ENCODE measurements around the gene UBE2D3.
"Not testable (repeated sequence)": the region's sequence is repeated elsewhere in the genome, so short reads cannot be mapped to it uniquely, and the experiment has no call there.

UBE2D3 gene

DNA sequence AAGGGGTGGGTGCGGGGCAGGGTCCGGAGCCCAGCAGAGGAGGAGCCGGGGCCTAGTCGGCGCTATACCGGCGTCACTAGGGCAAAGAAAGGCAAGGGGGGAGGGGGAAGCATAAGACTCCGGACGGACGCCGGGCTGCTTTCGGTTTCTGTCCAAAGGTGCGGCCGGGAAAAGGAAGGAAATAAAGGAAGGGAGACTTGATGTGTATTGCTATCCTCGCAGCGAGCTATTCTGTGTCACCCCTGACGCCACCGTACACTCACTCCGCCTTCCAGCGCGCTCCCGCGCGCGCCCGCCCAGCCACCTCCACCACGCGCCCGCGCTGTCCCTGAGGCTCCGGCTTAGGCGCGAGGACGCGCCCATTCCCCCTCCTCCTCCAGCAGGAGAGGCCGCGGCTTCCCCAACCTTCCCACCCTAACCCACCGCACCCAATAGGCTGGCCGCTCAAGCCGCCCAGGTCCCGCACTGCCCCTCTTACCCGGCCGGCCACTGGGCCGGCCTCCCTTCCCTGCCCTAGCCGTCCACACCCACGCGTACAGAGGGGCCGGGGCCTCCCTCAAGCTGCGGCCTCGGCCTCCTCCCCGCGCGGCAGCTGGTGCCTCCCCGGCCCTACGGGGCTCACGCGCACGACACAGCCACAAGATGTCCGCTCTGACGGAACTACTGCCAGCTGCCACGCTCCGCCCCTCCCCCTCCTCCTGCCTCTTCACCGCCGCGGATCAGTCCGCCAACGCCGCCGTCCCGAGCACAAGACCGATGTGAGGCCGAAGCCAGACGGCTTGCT is at the start of gene UBE2D3:
Gene UBE2D3 (minus strand): TSS at position 662 of the 784 bp plus-strand sequence. CDS start 1,043 bp downstream, outside the sequence.
- peak in 55 of 56 donors; percentile 73 to 99 (median 95) for DNase-seq

DNA sequence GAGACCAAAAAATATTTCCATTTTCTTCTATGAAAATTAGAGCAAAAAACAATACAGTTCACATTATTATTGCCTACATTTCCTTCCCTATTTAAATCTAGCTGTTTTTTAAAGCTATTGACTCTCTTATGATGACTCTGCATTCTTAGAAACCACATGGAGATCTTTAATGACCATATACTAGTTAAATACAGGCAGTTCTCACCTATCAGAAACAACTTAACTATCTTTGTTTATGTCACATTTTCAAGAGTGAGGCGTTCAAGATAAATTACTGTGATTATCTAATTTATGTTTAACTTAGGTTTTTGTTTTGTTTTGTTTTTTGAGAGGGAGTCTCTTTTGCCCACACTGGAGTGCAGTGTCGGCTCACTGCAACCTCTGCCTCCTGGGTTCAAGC is 44.4 kb upstream of the UBE2D3 start:
- no peak for DNase-seq

DNA sequence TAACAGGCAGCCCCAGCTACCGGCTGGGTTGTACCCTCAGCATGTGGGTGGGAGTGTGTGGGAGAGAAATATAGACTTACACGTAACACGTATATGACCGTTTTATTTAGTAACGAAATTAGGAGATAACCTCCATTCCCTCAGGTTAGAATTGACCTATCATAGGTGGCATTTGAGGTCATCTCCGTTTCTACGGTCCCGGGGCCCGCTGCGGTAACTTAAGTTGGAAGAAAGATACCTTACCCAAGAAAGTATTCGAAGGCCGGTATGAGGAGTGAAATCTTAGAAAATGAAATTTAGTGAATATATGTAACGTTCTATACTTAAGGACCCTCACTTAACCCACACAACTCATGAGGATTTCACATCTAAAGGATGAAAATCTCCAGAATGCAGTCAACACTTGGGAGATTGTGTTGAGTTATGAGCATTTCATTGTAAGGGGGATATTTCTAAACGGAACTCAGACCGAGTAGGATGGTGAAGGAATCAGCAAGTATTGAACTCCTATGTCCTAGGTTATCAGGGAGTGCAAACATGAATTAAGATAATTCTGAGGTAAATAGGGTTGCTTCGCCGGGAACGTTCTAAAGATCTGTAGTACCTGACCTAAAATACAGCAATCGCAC is 42.3 kb upstream of the UBE2D3 start:
- peak in 3 of 56 donors; percentile 14 to 42 (median 35) for DNase-seq

DNA sequence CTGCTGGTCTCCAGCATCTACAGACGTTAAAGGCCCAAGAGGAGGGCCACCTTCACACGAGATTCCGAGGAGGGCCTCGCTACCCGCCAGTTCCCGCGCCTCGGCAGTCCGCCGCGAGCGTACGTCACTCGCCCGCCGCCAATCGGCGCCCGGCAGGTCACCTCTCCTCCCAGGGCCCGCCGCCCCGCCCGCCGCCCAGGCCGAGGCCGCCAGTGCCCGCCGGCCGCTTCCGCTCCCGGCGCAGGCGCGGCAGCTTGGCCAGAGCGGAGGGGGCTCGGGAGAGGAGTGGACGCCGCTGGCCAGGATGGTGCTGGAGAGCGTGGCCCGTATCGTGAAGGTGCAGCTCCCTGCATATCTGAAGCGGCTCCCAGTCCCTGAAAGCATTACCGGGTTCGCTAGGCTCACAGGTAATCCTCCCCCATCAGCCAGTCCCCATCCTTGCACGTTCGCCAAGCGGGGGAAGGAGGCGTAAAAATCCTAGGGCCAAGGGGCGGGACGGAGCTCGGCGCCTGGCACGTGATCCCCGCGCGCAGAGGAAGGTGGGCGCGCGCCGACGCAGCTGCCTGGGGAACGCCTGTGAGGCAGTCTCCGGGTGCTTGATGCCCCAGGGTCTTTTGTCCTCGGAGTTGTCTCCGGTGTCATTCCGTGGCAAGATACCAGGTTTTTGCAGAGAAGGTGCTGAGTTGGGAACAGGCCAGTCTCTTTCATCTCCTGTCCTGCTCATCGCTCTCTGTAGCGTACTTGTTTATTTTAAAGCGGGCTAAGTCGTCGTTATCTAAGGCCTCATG is 41.6 kb upstream of the UBE2D3 start, which contains the start of gene CISD2:
Gene CISD2 (plus strand): TSS at position 212 of the 788 bp plus-strand sequence. CDS start 93 bp downstream, at position 305.
- DNase-seq: peak; percentile 71 to 98 (median 94)

DNA sequence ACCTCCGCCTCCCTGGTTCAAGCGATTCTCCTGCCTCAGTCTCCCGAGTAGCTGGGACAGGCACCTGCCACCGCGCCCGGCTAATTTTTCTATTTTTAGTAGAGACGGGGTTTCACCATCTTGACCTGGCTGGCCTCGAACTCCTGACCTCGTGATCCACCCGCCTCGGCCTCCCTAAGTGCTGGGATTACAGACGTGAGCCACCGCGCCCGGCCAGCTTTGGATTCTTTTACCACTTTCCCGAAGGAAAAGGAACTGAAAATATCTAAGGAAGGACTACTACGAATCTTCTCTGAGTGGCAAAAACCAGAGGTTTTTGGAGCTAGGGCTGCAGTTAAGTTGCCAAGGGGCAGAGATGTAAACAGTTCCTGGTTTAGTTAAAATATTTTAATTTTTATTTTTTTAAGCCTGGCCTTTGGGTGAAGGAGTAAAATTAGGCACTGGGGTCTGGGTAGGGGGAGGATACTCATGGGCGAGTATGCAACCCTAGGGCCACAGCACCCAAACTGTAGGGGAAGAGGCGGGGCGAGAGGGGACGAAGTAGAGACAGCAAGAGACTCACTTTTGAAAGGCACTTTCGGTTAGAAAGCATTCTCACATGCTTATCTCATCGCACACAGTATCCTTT is 40.9 kb upstream of the UBE2D3 start:
- peak in 5 of 56 donors; percentile 1 to 21 (median 9) for DNase-seq

DNA sequence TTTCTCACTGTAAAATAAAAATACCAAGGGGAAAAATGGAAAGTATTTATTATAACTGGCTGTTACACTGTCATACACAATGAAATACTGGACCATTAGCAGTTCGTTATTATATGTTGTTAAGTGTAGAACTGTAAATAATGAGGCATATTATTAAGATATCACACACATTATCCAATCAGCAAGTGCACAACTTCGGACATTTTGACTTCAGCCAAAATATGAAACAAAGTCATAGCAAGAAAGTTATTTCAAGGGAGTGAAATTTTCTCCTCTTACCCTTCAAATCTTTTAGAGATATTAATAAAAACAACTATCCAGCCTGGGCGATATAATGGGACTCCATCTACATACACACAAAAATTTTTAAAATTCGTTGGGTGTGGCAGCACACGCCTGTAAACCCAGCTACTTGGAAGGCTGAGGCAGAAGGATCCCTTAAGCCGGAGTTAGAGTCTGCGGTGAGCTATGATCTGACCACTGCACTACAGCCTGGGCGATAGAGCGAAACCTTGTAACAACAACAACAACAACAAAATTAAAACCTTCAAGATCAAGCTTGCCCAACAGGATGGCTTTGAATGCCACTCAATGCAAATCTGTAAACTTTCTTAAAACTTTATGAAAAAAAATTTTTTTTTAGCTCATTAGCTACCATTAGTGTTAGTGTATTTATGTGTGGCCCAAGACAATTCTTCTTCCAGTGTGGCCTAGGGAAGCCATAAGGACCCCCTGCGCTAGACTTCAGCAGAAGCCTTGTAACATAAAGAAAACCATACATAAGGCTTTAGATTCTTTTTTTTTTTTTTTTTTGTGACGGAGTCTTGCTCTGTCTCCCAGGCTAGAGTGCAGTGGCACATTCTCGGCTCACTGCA is 40.2 kb upstream of the UBE2D3 start:
- no peak for DNase-seq

DNA sequence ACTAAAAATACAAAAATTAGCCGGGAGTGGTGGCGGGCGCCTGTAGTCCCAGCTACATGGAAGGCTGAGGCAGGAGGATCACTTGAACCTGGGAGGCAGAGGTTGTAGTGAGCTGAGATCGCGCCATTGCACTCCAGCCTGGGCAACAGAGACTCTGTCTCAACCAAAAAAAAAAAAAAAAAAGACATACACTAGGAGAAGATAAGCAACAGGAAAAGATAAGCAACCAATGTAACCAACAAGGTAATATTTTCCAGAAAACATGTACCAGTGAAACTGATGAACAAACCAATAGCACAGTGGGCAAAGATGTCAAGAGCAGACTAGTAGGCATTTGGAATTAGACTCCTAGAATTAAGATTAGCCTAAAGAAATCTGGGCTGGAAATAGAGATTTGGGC is 38.0 kb upstream of the UBE2D3 start:
- not testable (repeated sequence) for DNase-seq

DNA sequence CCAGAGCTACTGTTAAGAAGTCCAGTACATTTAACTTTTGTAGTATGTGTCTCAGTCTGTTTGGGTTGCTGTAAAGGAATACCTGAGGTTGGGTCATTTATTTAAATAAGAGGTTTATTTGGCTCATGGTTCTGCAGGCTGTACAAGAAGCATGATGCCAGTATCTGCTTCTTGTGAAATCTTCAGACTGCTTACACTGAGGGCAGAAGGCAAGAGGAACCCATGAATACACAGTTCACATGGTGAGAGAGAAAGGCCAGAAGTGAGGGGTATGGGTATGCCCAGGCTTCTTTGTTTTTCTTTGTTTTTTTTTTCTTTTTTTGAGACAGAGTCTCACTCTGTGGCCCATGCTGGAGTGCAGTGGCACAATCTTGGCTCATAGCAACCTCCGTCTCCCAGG is 35.4 kb upstream of the UBE2D3 start:
- DNase-seq: no peak

DNA sequence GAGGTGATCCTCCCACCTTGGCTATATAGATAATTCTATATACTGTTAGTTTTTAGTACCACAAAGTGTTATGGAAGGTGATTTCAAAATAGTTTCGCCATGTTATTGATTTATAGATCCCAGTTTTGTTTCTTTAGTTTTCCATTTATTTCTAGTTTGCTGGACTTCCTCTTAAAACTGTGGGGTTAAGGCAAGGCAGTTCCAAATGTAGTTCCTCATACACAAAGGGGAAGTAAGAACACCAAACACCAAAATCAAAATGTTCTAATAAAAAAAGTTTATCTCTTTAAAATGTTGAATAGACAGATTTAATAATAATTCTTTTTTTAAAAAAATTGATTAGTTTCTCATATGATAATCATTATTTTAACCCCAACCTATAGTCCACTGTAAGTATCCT is 34.7 kb upstream of the UBE2D3 start:
- DNase-seq: no peak

DNA sequence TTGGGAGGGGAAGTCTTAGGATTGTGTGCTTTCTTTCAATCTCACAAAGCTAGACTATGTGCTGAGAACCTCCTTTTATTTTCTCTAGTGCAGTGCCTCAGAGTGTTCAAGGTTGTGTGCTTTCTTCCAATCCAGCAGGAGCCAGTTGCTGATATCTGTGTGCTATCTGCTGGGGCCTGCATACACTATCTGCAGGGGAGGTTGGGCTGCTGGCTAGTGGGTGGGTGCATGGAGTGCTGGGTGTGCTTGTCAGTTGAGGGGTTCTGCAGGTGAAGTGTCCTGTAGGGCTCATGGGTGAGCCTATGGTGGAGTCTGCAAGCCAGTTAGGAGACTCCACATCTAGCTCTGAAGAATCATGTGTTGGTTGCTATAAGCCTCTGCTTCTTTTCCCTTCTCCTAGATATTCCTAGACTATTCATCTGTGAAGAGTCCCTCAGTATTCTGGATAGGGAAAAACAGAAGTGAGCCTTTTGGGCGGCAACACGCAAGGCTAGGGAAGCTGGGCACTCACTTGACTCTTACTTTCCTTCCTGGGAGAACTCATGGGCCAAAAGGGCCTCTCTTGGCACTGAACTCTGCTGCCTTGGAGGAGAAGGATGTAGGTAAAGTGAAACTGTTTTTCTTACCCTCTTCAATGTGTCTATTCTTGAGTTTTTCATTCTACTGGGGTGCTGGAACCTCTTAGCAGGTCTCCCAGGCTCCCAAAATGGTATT is 33.4 kb upstream of the UBE2D3 start:
- DNase-seq: no peak

DNA sequence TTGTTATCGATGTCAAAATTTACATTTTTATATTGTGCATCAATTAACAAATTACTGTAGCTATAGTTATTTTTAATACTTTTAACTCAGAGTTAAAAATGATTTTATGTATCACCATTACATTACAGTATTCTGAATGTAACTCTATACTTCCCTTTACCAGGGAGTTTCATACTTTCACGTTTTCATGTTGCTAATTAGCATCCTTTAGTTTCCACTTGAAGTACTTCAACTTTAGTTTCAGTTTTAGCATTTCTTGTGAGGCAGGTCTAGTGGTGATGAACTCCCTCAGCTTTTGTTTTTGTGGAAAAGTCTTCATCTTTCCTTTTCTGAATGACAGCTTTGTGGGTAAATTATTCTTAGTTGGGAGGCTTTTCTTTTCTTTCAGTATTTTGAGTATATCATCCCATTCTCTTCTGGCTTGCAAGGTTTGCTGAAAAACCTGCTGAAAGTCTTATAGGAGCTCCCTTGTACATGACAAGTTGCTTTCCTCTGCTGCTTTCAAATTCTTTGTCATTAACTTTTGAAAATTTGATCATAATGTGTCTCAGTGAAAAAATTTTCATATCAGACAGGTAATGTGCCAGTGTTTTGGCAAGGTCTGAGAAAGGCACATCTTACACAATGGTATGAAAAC is 31.6 kb upstream of the UBE2D3 start:
- DNase-seq: no peak

DNA sequence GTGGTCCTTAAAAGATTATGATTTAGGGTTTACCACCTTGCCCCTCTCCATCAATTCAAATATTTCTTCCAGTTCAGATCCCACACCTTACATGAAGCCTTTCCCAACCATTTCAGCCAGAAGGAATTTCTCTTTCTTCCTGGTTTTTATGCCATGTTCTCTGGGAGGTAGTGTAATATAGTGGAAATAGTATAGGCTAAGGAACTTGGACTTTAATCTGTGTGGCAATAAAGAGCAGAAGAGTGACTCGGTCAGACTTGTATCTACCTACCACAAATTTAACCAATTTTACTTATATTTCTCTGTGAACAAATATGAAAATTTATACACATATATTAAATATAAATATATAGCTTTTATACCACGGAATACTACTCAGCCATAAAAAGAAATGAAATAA is 23.0 kb upstream of the UBE2D3 start:
- DNase-seq: no peak

DNA sequence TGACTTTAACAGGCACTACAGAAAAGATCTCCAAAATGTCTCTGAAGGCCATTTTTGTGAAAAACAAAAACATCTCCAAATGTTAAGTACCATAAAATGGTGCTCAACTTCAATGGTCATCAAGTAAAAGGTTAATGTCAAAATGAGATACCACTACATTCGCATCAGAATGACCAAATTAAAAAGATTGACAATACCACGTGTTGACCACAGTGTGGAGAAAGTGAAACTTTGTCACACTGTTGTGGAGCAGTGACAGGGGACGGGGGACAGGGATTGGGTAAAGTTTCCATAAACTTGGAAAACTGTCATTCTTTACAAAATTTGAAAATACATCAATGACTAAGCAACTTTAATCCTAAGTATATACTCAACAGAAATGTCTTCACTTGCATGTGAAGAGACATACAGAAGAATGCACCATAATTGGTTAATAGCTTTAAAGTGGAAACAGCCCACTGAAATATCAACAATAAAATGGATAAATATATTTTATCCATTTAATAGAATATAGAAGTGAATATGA is 22.3 kb upstream of the UBE2D3 start:
- no peak for DNase-seq

DNA sequence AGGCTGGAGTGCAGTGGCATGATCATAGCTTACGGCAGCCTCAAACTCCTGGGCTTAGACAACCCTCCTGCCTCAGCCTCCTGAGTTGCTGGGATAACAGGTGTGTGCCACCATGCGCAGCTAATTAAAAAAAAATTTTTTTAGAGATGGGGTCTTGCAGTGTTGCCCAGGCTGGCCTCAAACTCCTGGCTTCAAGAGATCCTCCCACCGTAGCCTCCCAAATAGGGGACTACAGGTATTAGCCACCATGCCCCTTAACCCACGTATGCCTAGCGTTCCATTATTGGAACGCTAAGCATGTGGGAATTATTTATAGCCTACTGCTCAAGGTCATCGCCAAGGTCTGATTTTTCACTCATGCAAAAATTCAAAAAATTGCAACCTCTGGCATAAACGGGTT is 20.3 kb upstream of the UBE2D3 start:
- DNase-seq: no peak

DNA sequence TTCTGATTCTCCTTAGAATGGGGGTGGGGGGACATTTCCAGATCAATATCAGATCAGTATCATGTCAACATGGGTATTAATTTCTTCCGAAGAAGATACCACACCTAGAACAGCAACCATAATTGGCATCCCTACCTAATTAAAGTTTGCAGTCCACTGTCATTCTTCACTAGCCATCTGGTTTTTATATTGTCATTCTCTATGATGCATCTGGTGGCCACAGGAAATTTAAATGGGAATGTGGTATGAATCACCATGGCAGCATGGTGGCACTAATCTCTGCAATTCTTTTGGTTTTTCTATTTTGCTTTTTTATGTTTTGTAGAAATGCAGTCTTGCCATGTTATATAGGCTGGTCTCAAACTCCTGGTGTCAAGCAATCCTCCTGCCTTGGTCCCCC is 16.6 kb upstream of the UBE2D3 start:
- no peak for DNase-seq

DNA sequence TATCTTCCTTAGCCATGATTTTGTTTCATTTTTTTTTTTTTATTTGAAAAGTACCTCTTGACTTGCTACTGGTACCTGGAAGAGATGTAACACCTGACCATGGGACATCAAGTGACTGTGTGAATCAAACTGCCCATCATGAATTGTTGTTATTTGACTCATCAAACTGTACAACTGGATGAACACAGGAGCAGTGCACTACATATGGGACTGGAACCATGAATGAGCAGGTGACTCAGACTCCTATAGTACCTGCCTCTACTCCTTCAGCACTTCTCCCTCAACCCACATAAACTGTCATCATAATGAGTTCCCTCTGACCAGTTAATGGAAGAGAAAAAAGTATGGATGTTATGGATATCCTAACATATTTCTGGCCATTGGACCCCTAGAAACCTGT is 15.9 kb upstream of the UBE2D3 start:
- no peak for DNase-seq

DNA sequence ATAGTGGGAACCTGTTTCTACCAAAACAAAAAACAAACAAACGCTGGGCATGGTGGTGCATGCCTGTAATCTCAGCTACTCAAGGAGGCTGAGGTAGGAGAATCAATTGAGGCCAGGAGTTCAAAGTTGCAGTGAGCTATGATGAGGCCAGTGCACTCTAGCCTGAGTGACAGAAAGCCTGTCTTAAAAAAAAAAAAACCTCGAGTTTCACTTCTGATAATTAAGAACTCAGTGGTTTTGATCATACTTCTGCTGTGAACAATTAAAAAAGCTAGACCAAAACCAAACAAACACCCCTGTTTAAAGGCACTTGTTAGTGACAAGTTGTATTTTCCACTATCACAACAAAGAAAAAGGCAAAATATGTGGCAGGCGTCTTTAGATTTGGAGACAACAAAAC is 15.0 kb upstream of the UBE2D3 start:
- no peak for DNase-seq

DNA sequence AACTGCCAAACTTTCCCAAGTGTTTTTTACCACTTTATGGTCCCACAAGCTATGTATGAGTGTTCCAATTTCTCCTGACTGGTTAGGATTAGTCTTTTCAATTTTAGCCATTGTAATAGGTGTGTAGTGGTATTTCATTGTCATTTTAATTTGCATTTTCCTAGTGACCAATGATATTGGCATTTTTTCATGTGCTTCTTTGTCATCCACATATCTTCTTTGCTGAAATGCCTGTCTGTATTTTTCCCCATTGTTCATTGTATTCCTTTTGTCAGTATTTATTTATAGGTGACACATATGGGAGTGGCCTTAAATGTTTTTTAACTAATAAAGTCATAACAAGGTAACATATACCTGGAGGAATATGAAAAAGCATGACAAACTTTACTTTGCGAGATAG is 9.2 kb upstream of the UBE2D3 start:
- no peak for DNase-seq

DNA sequence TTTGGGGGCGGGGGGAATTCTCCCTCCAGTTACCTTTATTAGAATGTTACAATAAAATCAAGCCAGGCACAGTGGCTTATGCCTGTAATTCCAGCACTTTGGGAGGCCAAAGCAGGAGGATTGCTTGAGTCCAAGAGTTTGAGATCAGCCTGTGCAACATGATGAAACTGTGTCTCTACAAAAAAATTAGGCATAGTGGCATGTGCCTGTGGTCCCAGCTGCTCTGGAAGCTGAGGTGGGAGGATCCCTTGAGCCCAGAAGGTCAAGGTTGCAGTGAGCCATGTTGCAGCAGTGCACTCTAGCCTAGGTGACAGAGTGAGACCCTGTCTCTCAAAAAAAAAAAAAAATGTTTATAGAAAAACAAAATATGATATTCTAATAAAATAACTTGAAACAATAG is 5.3 kb upstream of the UBE2D3 start:
- no peak for DNase-seq

All from nucleus accumbens (tissue), 56 donors.